NCI-H1092 (cell line): ENCODE results near the gene TRIM59.
"Not testable (repeated sequence)": the region's sequence is repeated elsewhere in the genome, so short reads cannot be mapped to it uniquely, and the experiment has no call there.

Experiments used
- DNase-seq: peaks from one replicate; lab custom pipeline; 2025; lab: John Stamatoyannopoulos, UW

The TRIM59 gene

GRCh38 chr3:160455846-160456245, 6.3 kb upstream of the TRIM59 start:
- DNase-seq, result no peak

- DNase-seq, result no peak
Observed at GRCh38 chr3:160454995-160455394, 5.4 kb upstream of the TRIM59 start.

- DNase-seq, result not testable (repeated sequence)
Observed at GRCh38 chr3:160452251-160452650, 2.7 kb upstream of the TRIM59 start.

- DNase-seq, result no peak
Observed at GRCh38 chr3:160451602-160452001, 2.0 kb upstream of the TRIM59 start.

- DNase-seq, result no peak
Observed at GRCh38 chr3:160450846-160451245, 1.3 kb upstream of the TRIM59 start.

GRCh38 chr3:160448845-160449635, 546 bp downstream of the TRIM59 start:
- DNase-seq, result no peak

GRCh38 chr3:160447544-160447943, 2.0 kb downstream of the TRIM59 start:
- DNase-seq, result no peak

GRCh38 chr3:160446522-160447056, 3.0 kb downstream of the TRIM59 start:
- no peak for DNase-seq

GRCh38 chr3:160445854-160446253, 3.7 kb downstream of the TRIM59 start:
- no peak for DNase-seq

GRCh38 chr3:160444411-160444810, 5.2 kb downstream of the TRIM59 start:
- no peak for DNase-seq

GRCh38 chr3:160440687-160441086, 8.9 kb downstream of the TRIM59 start:
- no peak for DNase-seq

GRCh38 chr3:160437083-160437455, 12.5 kb downstream of the TRIM59 start:
- no peak for DNase-seq

GRCh38 chr3:160435747-160436146, 13.8 kb downstream of the TRIM59 start:
- no peak for DNase-seq

- no peak for DNase-seq
Observed at GRCh38 chr3:160435095-160435494, 14.5 kb downstream of the TRIM59 start.

- DNase-seq, result no peak
Observed at GRCh38 chr3:160434071-160434470, 15.5 kb downstream of the TRIM59 start.

- no peak for DNase-seq
Observed at GRCh38 chr3:160427832-160428424, 21.7 kb downstream of the TRIM59 start.

GRCh38 chr3:160417311-160417710, 32.3 kb downstream of the TRIM59 start:
- no peak for DNase-seq

GRCh38 chr3:160413613-160414248, 35.9 kb downstream of the TRIM59 start:
- DNase-seq, result peak; percentile 53

GRCh38 chr3:160412477-160412876, 37.1 kb downstream of the TRIM59 start:
- no peak for DNase-seq

GRCh38 chr3:160409812-160410610, 39.6 kb downstream of the TRIM59 start:
- DNase-seq, result no peak

- DNase-seq, result no peak
Observed at GRCh38 chr3:160403796-160404470, 45.7 kb downstream of the TRIM59 start.
